ENCODE data around the gene CENPP. TPM values are rescaled to one million over a fixed set of nuclear protein-coding genes. Genes with fewer than 3 reads are reported as not detected.

The CENPP gene
- total and polyA plus RNA-seq, 4 donors: 0.62 to 8.7 (median 1.3) TPM

GRCh38 chr9:92618633-92619225 is 293.0 kb downstream of the CENPP start (continued):
- no peak for TF ChIP-seq FOXA1 (IDR thresholded peaks at IDR 0.05)
- TF ChIP-seq GABPA (IDR thresholded peaks at IDR 0.05 in 1 of 2, conservative IDR thresholded peaks at IDR 0.05 in 1 of 2): no peak
- TF ChIP-seq YY1 (IDR thresholded peaks at IDR 0.05): peak; percentile 59
- TF ChIP-seq JUND (IDR thresholded peaks at IDR 0.05): peak in 1 of 2 donors; percentile 47
- no peak for TF ChIP-seq HNF4G (IDR thresholded peaks at IDR 0.05)
- TF ChIP-seq RAD21 (IDR thresholded peaks at IDR 0.05): peak; percentile 28 to 35
- no peak for TF ChIP-seq TAF1 (conservative IDR thresholded peaks at IDR 0.05)
- TF ChIP-seq ATF3 (IDR thresholded peaks at IDR 0.05): no peak
- TF ChIP-seq RXRA (IDR thresholded peaks at IDR 0.05): peak; percentile 58 to 75
- no peak for TF ChIP-seq NR2F2 (IDR thresholded peaks at IDR 0.05)

GRCh38 chr9:92619601-92620300 is 294.0 kb downstream of the CENPP start:
- no peak for DNase-seq (ENCODE audit: low spot score)
- no peaks in the 10 kb centered on the region for H3K27me3 ChIP-seq (ENCODE audit: control insufficient read depth in 4 of 4, insufficient read depth in 4 of 4, low read length in 3 of 4)
- H3K36me3 ChIP-seq (ENCODE audit: control insufficient read depth in 4 of 4, insufficient read depth in 3 of 4, low read depth in 1 of 4, low read length in 3 of 4): no peaks in the 10 kb centered on the region
- H3K9me3 ChIP-seq (ENCODE audit: control insufficient read depth in 4 of 4, low read length in 3 of 4): no peaks in the 10 kb centered on the region
- peaks cover 6 to 46% (median 33%) of the 10 kb centered on the region in 4 donors for H3K4me1 ChIP-seq (ENCODE audit: control insufficient read depth in 4 of 4, insufficient read depth in 4 of 4, low read length in 3 of 4)
- no peak overlapping the region for H3K9ac ChIP-seq (ENCODE audit: low read depth in 1 of 2, low read length in 2 of 2)
- WGBS: 94% methylated on average over 24 of the region's 24 CpGs
- TF ChIP-seq RXRA (IDR thresholded peaks at IDR 0.05): no peak
- no peak for TF ChIP-seq CTCF (IDR thresholded peaks at IDR 0.05; ENCODE audit: low read depth, low read length, missing input control)
- TF ChIP-seq EGR1 (IDR thresholded peaks at IDR 0.05; ENCODE audit: low read depth in 2 of 2): no peak
- TF ChIP-seq ZBTB33 (IDR thresholded peaks at IDR 0.05): no peak
- no peak for TF ChIP-seq FOXA1 (IDR thresholded peaks at IDR 0.05)
- no peak for TF ChIP-seq HNF4A (conservative IDR thresholded peaks at IDR 0.05)
- TF ChIP-seq MAX (IDR thresholded peaks at IDR 0.05): no peak
- TF ChIP-seq REST (IDR thresholded peaks at IDR 0.05): no peak
- no peak for TF ChIP-seq ATF3 (IDR thresholded peaks at IDR 0.05)
- TF ChIP-seq GABPA (IDR thresholded peaks at IDR 0.05 in 1 of 2, conservative IDR thresholded peaks at IDR 0.05 in 1 of 2): no peak
- TF ChIP-seq FOXA2 (IDR thresholded peaks at IDR 0.05): no peak
- no peak for TF ChIP-seq SP1 (IDR thresholded peaks at IDR 0.05)
- TF ChIP-seq HNF4G (IDR thresholded peaks at IDR 0.05): no peak
- H3K27ac ChIP-seq (ENCODE audit: low read depth in 1 of 2, low read length in 2 of 2): no peak overlapping the region
- H3K4me3 ChIP-seq (ENCODE audit: low read depth in 1 of 3, low read length in 3 of 3): no peak overlapping the region
